ENCODE data around the gene GPR180. TPM values are rescaled to one million over a fixed set of nuclear protein-coding genes. Genes with fewer than 3 reads are reported as not detected.

The GPR180 gene
- total and polyA plus RNA-seq, 2 of the 13 experiments (the other 11 are each of a cell fraction or from before 2014, with no cell fraction given): not detected

GRCh38 chr13:94553766-94554165 lies 47.9 kb upstream of the GPR180 start:
- H3K9ac ChIP-seq (ENCODE audit: insufficient read depth, low read depth, low read length): no peak overlapping the region
- H3K27ac ChIP-seq (ENCODE audit: extremely low read length, insufficient read depth, low read length): no peak overlapping the region
- H3K36me3 ChIP-seq (replicated peaks in 1 of 2; ENCODE audit: control insufficient read depth in 1 of 2, insufficient read depth in 2 of 2, low read length in 2 of 2): no peaks in the 10 kb centered on the region
- POLR2A ChIA-PET: no interaction called here
- CTCF ChIA-PET (ENCODE audit: low intra/inter-chr PET ratio, low total read pairs): no interaction called here
- 66% methylated on average over 4 of the region's 4 CpGs for WGBS (ENCODE audit: low lambda C conversion rate)
- ATAC-seq (no peak), FAIRE-seq (no peak), DNase-seq (ENCODE audit: low spot score) (no peak)
- intact Hi-C loops (cut with micrococcal nuclease; ENCODE audit: unreplicated experiment): no loop called here
- H2AFZ ChIP-seq (ENCODE audit: low read length): no peak overlapping the region
- peaks cover 24% of the 10 kb centered on the region for H3K4me1 ChIP-seq (ENCODE audit: insufficient read depth, low read length)
- no TSS peak for BruUV-seq (replicated peaks)
- H3K9me3 ChIP-seq (ENCODE audit: low read length): no peaks in the 10 kb centered on the region
- TF ChIP-seq REXO4 (CRISPR knock-in tag; IDR thresholded peaks at IDR 0.05; ENCODE audit: borderline replicate concordance): no peak
- TF ChIP-seq ZFAT (CRISPR knock-in tag; conservative IDR thresholded peaks at IDR 0.05): no peak
- no peak for TF ChIP-seq RORA (CRISPR knock-in tag; IDR thresholded peaks at IDR 0.05)
- no peak for TF ChIP-seq SMYD3 (CRISPR knock-in tag; IDR thresholded peaks at IDR 0.05)
- no peak for TF ChIP-seq PHF5A (CRISPR knock-in tag; IDR thresholded peaks at IDR 0.05; ENCODE audit: low read depth, unreplicated experiment)
- TF ChIP-seq EZH2 (conservative IDR thresholded peaks at IDR 0.05; ENCODE audit: low read depth, low read length): no peak
- TF ChIP-seq FOXO1 (CRISPR knock-in tag; IDR thresholded peaks at IDR 0.05): no peak
- TF ChIP-seq ZBTB38 (CRISPR knock-in tag; IDR thresholded peaks at IDR 0.05): no peak
- in situ Hi-C loops (cut with HindIII; ENCODE audit: extremely low pct_ligation_motif_present, low pct_unique_long_range_greater_than_20kb): no loop called here
- no peaks in the 10 kb centered on the region for H4K20me1 ChIP-seq (ENCODE audit: insufficient read depth, low read length)
- H3K79me2 ChIP-seq (ENCODE audit: insufficient read depth, low read length): no peaks in the 10 kb centered on the region
- H3K27me3 ChIP-seq (ENCODE audit: control insufficient read depth in 1 of 2, insufficient read depth in 2 of 2, low read length in 2 of 2): no peaks in the 10 kb centered on the region
- no peak overlapping the region for H3K4me2 ChIP-seq (ENCODE audit: low read depth, low read length)
- H3K4me3 ChIP-seq (replicated peaks in 1 of 3; ENCODE audit: insufficient read depth in 1 of 3, low read depth in 2 of 3, low read length in 3 of 3): no peak overlapping the region

- H3K27me3 ChIP-seq (ENCODE audit: control insufficient read depth in 1 of 2, insufficient read depth in 2 of 2, low read length in 2 of 2): no peaks in the 10 kb centered on the region
- in situ Hi-C loops (cut with HindIII; ENCODE audit: extremely low pct_ligation_motif_present, low pct_unique_long_range_greater_than_20kb) (no loop called here), intact Hi-C loops (cut with micrococcal nuclease; ENCODE audit: unreplicated experiment) (no loop called here)
- no peak overlapping the region for H3K4me3 ChIP-seq (replicated peaks in 1 of 3; ENCODE audit: insufficient read depth in 1 of 3, low read depth in 2 of 3, low read length in 3 of 3)
- FAIRE-seq (no peak), DNase-seq (ENCODE audit: low spot score) (no peak), ATAC-seq (no peak)
- H4K20me1 ChIP-seq (ENCODE audit: insufficient read depth, low read length): no peaks in the 10 kb centered on the region
- H3K79me2 ChIP-seq (ENCODE audit: insufficient read depth, low read length): no peaks in the 10 kb centered on the region
- BruUV-seq (replicated peaks): no TSS peak
- H2AFZ ChIP-seq (ENCODE audit: low read length): no peak overlapping the region
- no peak for TF ChIP-seq ZNF547 (CRISPR knock-in tag; IDR thresholded peaks at IDR 0.05)
- ChIA-PET POLR2A (no interaction called here), CTCF (ENCODE audit: low intra/inter-chr PET ratio, low total read pairs) (no interaction called here)
- H3K4me2 ChIP-seq (ENCODE audit: low read depth, low read length): no peak overlapping the region
- peaks cover 14% of the 10 kb centered on the region for H3K4me1 ChIP-seq (ENCODE audit: insufficient read depth, low read length)
- 0% methylated on average over 1 of the region's 1 CpG for WGBS (ENCODE audit: low lambda C conversion rate)
- H3K9me3 ChIP-seq (ENCODE audit: low read length): no peaks in the 10 kb centered on the region
- no peak overlapping the region for H3K27ac ChIP-seq (ENCODE audit: extremely low read length, insufficient read depth, low read length)
- no peak overlapping the region for H3K9ac ChIP-seq (ENCODE audit: insufficient read depth, low read depth, low read length)
- H3K36me3 ChIP-seq (replicated peaks in 1 of 2; ENCODE audit: control insufficient read depth in 1 of 2, insufficient read depth in 2 of 2, low read length in 2 of 2): no peaks in the 10 kb centered on the region
Measured at GRCh38 chr13:94556041-94556440, 45.6 kb upstream of the GPR180 start.
